Loucy (cell line): ENCODE measurements around the gene CXXC1.

ENCODE experiments used
- H2AFZ ChIP-seq: fragments of 200-600 bp; sonication (generic); 2 replicates; pipeline ENCODE4 v1.6.0; 2016; ENCODE audit warnings: antibody characterized with exemption, mild to moderate bottlenecking, low read length, moderate library complexity
- H3F3A ChIP-seq: fragments of 200-600 bp; 2 replicates; pipeline ENCODE4 v1.6.0; 2016; ENCODE audit warnings: antibody characterized with exemption, low read depth, mild to moderate bottlenecking
- H3K27me3 ChIP-seq: fragments of 200-600 bp; sonication (generic); 2 replicates; pipeline ENCODE4 v1.6.1; 2014; ENCODE audit warnings: low read length, mild to moderate bottlenecking; ENCODE audit not compliant: insufficient read depth, poor library complexity, severe bottlenecking
- H3K36me3 ChIP-seq: fragments of 200-600 bp; sonication (generic); 2 replicates; pipeline ENCODE4 v1.6.1; 2016; ENCODE audit warnings: low read length; ENCODE audit not compliant: insufficient read depth
- H3K4me1 ChIP-seq: fragments of 200-600 bp; sonication (generic); 2 replicates; pipeline ENCODE4 v1.5.1; 2014; ENCODE audit warnings: low read length, mild to moderate bottlenecking; ENCODE audit not compliant: insufficient read depth, poor library complexity, severe bottlenecking
- H3K4me2 ChIP-seq: fragments of 200-600 bp; sonication (generic); 2 replicates; pipeline ENCODE4 v1.6.0; 2014; ENCODE audit warnings: antibody characterized with exemption, low read length, low read depth, mild to moderate bottlenecking; ENCODE audit not compliant: poor library complexity, severe bottlenecking
- H3K4me3 ChIP-seq: fragments of 200-600 bp; sonication (generic); 2 replicates; pipeline ENCODE4 v1.5.1; 2014; ENCODE audit warnings: low read length, mild to moderate bottlenecking, mixed read lengths; ENCODE audit not compliant: poor library complexity, severe bottlenecking
- H3K79me2 ChIP-seq: fragments of 200-600 bp; sonication (generic); 2 replicates; pipeline ENCODE4 v1.6.1; 2014; ENCODE audit warnings: low read length; ENCODE audit not compliant: insufficient read depth
- H3K9ac ChIP-seq: fragments of 200-600 bp; sonication (generic); 2 replicates; pipeline ENCODE4 v1.6.0; 2014; ENCODE audit warnings: mild to moderate bottlenecking, low read depth, low read length, moderate library complexity; ENCODE audit not compliant: poor library complexity, severe bottlenecking
- H3K9me2 ChIP-seq: fragments of 200-600 bp; sonication (generic); replicated peaks from 2 replicates; pipeline ENCODE4 v1.6.1; 2016; ENCODE audit warnings: low read depth, low read length, mixed read lengths
- H3K9me3 ChIP-seq: fragments of 200-600 bp; sonication (generic); 2 replicates; pipeline ENCODE4 v1.6.1; 2014; ENCODE audit warnings: mild to moderate bottlenecking, antibody characterized with exemption, low read length, low read depth; ENCODE audit not compliant: insufficient read depth
- H4K20me1 ChIP-seq: fragments of 200-600 bp; sonication (generic); 2 replicates; pipeline ENCODE4 v1.6.0; 2014; ENCODE audit warnings: antibody characterized with exemption, low read length, mild to moderate bottlenecking; ENCODE audit not compliant: insufficient read depth, poor library complexity, severe bottlenecking
- EZH2phosphoT487 ChIP-seq: fragments of 200-600 bp; IDR thresholded peaks from 2 replicates; pipeline ENCODE4 v1.6.1; 2018; ENCODE audit warnings: antibody characterized with exemption, mild to moderate bottlenecking, moderate library complexity, borderline replicate concordance
- TF ChIP-seq, protein P1 (sequence below): fragments of 200-600 bp; sonication (generic); conservative IDR thresholded peaks from 2 replicates; pipeline ENCODE4 v1.5.1; 2014; ENCODE audit warnings: mild to moderate bottlenecking, antibody characterized with exemption, low read length

The CXXC1 gene

DNA sequence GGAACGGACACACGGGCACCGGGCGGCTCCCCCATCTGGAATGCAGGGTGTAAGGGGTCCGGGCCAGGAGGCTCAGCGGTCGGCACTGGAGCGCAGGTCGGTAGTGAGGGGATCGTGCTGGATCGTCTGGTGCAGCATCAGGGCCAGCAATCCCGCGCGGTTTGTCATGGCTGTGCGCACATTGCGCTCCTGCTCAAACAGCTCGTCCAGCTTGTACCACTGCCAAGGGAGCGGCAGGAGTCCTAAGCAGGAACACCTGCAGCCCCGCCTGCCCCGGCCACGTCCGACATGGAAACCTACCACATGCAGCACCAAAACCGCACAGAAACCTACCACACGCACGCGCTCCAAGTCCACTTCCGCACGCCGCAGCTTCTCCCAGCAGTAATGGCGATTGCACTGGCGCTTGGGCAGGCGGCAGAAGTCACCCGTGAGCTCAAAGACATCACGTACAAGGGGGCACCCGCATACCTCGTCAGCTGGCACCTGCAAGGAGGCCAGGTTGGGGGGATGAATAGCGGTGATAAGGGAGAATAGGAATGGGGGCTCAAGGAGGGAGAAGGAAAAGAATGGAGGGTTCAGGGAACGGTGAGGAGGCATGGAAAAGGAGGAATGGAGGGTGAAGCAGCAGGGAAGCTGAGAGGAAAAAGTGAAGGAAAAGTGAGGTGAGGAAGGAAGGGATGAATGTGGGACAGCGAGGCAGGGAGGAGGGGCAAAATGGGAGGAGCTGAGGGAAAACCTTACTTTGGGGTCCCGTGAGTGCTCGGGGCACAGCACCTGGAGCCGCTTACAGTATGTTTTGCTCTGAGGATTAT is 4.8 kb downstream of the CXXC1 start:
- peaks cover 29% of the 10 kb centered on the region; the same call in 1 of the 2 replicates for H3K36me3 ChIP-seq
- peak overlapping the region; percentile 97 for H3K9ac ChIP-seq
- no peaks in the 10 kb centered on the region for H3K27me3 ChIP-seq
- peaks cover 36% of the 10 kb centered on the region for H3K4me1 ChIP-seq
- H3K4me3 ChIP-seq: peak overlapping the region; percentile 90
- peaks cover 71% of the 10 kb centered on the region for H3K79me2 ChIP-seq
- H2AFZ ChIP-seq: no peak overlapping the region
- no peaks in the 10 kb centered on the region for H3K9me2 ChIP-seq
- H4K20me1 ChIP-seq: peaks cover 28% of the 10 kb centered on the region
- no peaks in the 10 kb centered on the region for H3K9me3 ChIP-seq
- no peaks in the 10 kb centered on the region for H3F3A ChIP-seq
- peak overlapping the region; percentile 99 for H3K4me2 ChIP-seq
- no peak for TF ChIP-seq EZH2phosphoT487
- TF ChIP-seq, protein P1, sequence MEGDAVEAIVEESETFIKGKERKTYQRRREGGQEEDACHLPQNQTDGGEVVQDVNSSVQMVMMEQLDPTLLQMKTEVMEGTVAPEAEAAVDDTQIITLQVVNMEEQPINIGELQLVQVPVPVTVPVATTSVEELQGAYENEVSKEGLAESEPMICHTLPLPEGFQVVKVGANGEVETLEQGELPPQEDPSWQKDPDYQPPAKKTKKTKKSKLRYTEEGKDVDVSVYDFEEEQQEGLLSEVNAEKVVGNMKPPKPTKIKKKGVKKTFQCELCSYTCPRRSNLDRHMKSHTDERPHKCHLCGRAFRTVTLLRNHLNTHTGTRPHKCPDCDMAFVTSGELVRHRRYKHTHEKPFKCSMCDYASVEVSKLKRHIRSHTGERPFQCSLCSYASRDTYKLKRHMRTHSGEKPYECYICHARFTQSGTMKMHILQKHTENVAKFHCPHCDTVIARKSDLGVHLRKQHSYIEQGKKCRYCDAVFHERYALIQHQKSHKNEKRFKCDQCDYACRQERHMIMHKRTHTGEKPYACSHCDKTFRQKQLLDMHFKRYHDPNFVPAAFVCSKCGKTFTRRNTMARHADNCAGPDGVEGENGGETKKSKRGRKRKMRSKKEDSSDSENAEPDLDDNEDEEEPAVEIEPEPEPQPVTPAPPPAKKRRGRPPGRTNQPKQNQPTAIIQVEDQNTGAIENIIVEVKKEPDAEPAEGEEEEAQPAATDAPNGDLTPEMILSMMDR: no peak

DNA sequence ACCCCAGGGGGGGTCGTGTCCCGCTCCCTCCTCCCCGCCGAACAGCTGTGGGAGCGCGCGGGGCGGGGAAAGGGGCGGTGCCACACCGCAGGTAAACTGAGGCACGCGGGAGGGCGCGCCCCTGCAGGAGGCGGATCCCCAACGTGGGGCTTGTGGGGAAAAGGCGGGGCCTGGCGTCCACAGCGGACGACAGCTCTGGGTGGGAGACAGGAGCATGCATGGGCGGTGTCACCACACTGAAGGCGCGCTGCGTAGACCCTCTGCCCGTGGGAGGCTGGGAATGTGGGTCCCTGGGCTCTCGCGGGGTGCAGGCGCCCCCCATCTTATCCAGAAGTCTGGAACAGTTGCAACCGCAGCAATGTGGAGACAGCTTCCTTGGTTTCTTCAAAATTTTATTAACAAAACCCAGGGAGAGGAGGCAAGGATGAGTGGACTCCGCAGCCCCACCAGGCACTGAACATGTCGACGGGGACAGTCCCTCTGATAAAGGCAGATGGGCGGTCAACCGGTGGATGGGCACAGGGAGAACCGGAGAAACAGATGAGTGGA is 5.4 kb downstream of the CXXC1 start:
- H3K9me2 ChIP-seq: no peaks in the 10 kb centered on the region
- H2AFZ ChIP-seq: peak overlapping the region; percentile 90
- no peaks in the 10 kb centered on the region for H3K9me3 ChIP-seq
- peak overlapping the region; percentile 99 for H3K4me2 ChIP-seq
- peak overlapping the region; percentile 90 for H3K4me3 ChIP-seq
- peaks cover 67% of the 10 kb centered on the region for H3K79me2 ChIP-seq
- H4K20me1 ChIP-seq: peaks cover 29% of the 10 kb centered on the region
- peaks cover 37% of the 10 kb centered on the region for H3K4me1 ChIP-seq
- peaks cover 29% of the 10 kb centered on the region; the same call in 1 of the 2 replicates for H3K36me3 ChIP-seq
- peak overlapping the region; percentile 97 for H3K9ac ChIP-seq
- no peaks in the 10 kb centered on the region for H3F3A ChIP-seq
- H3K27me3 ChIP-seq: no peaks in the 10 kb centered on the region
- no peak for TF ChIP-seq EZH2phosphoT487
- TF ChIP-seq, protein P1: no peak

DNA sequence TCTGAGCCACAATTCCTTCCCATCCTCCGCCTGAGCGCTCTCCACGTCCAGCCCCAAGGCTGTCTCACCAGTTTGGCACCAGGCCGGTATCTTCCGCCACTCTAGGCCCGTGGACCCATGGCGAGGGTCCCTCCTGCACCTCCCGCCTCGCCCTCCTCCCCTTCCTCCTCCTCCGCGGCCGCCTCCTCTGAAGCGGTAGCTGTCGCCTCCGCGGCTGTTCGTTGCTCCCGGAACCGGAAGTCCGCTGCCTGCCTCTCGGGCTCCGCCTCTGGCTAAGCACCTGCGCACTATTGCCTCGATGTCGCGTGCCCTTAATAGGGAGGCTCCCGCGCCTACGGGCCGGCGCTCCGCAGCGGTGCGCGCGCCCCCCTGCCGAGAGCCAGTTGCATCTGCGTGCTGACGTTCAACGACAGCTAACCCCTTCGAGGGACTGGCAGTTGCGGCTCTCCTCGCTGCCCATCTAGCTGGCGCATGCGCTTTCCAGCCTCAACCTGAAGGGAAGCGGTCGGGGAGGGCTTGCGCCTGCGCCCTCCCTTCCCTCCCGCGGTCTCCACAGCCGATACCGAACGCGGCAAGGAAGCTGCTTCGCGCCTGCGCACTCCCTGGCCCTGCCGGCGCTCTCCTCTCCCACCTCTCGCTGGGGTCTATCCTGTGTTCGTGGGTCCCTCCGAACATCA is 6.1 kb downstream of the CXXC1 start, which contains the start of gene MBD1:
TSS of gene MBD1 (minus strand) at position 229 of the 677 bp plus-strand sequence. CDS start 1,531 bp downstream, outside the sequence.
- Histone ChIP-seq H3F3A (no peaks in the 10 kb centered on the region), H3K9me3 (no peaks in the 10 kb centered on the region), H3K9ac (peak within 1 kb of the TSS; percentile 97), H3K36me3 (peaks cover 35% of the 10 kb centered on the region; the same call in 1 of the 2 replicates), H3K9me2 (no peaks in the 10 kb centered on the region), H2AFZ (peak within 1 kb of the TSS; percentile 90), H3K4me2 (peak within 1 kb of the TSS; percentile 99), H3K79me2 (peaks cover 61% of the 10 kb centered on the region), H3K4me1 (peaks cover 34% of the 10 kb centered on the region), H4K20me1 (peaks cover 29% of the 10 kb centered on the region), H3K27me3 (no peaks in the 10 kb centered on the region), H3K4me3 (peak within 1 kb of the TSS; percentile 90)
- TF ChIP-seq EZH2phosphoT487: no peak
- TF ChIP-seq, protein P1: no peak; the same call in 1 of the 2 replicates
